ENCODE results near the gene GNG7. TPM values are rescaled to one million over a fixed set of nuclear protein-coding genes. Genes with fewer than 3 reads are reported as not detected.

Gene GNG7
- polyA plus RNA-seq, 1 experiment, result 0.57 TPM

DNA sequence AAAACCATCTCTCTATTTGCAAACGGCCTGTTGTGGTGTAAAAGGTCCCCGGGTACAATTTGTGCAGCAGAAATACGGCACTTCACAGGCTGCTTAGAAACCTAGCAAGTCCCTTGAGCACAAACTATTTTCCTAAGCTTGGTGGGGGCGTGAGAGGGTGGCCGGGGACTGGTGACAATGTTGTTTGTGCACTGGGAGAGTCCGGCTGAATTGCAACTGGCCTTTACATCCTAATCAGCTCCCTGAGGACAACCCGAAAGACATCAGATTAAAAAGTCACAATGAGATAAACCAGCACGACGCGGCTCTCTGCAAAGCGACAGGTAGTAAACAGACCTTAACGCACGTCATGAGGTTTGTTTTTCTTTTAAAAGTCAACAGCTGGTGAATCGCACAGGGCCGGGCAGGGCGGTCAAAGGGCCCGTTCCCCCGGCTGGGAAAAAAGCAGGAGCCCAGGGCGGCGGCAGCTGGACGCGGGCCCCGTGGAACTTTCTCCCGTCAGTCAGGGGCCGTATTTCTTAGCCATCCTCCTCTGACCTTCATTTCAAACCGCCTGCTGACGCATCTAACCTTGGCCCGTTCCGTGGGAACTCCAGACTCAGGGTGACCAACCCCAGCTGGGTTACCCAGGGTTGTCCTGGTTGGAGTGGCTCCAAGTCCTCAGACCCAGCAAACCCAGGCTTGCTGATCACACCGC lies 114.3 kb downstream of the GNG7 start:
- H3K27ac ChIP-seq (ENCODE audit: low read depth, low read length), result no peak overlapping the region
- TF ChIP-seq, protein P1, sequence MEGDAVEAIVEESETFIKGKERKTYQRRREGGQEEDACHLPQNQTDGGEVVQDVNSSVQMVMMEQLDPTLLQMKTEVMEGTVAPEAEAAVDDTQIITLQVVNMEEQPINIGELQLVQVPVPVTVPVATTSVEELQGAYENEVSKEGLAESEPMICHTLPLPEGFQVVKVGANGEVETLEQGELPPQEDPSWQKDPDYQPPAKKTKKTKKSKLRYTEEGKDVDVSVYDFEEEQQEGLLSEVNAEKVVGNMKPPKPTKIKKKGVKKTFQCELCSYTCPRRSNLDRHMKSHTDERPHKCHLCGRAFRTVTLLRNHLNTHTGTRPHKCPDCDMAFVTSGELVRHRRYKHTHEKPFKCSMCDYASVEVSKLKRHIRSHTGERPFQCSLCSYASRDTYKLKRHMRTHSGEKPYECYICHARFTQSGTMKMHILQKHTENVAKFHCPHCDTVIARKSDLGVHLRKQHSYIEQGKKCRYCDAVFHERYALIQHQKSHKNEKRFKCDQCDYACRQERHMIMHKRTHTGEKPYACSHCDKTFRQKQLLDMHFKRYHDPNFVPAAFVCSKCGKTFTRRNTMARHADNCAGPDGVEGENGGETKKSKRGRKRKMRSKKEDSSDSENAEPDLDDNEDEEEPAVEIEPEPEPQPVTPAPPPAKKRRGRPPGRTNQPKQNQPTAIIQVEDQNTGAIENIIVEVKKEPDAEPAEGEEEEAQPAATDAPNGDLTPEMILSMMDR (IDR thresholded peaks at IDR 0.05; ENCODE audit: low read depth, low read length), result no peak
- no peak for DNase-seq (ENCODE audit: low read depth, low spot score)
- ChIA-PET POLR2A (interaction anchor here (1.3 to 2.2 kb wide), 2 partner anchors 10 to 112 kb away, joined by 3 to 27 read pairs; partner anchors contain the start of gene GADD45B), CTCF (interaction anchor here (0.6 to 1.7 kb wide), 3 partner anchors 10 to 126 kb away, joined by 3 to 5 read pairs (median 4); no protein-coding TSS in a partner anchor)
- peaks cover 7% of the 10 kb centered on the region for H3K9me3 ChIP-seq (ENCODE audit: control insufficient read depth, insufficient read depth, low read length)
- H3K4me3 ChIP-seq (ENCODE audit: low read depth, low read length), result no peak overlapping the region
- H3K27me3 ChIP-seq (ENCODE audit: control insufficient read depth, insufficient read depth, low read length), result no peaks in the 10 kb centered on the region

- peaks cover 16% of the 10 kb centered on the region for H3K9me3 ChIP-seq (ENCODE audit: control insufficient read depth, insufficient read depth, low read length)
- no peak overlapping the region for H3K27ac ChIP-seq (ENCODE audit: low read depth, low read length)
- DNase-seq (ENCODE audit: low read depth, low spot score), result no peak
- ChIA-PET POLR2A (interaction anchor here (1.3 to 2.2 kb wide), 2 partner anchors 9 to 111 kb away, joined by 3 to 27 read pairs; partner anchors contain the start of gene GADD45B), CTCF (interaction anchor here (0.7 to 1.7 kb wide), 4 partner anchors 11 to 27 kb away, joined by 3 to 5 read pairs (median 4); no protein-coding TSS in a partner anchor)
- H3K4me3 ChIP-seq (ENCODE audit: low read depth, low read length), result no peak overlapping the region
- TF ChIP-seq, protein P1 (IDR thresholded peaks at IDR 0.05; ENCODE audit: low read depth, low read length), result no peak
- no peaks in the 10 kb centered on the region for H3K27me3 ChIP-seq (ENCODE audit: control insufficient read depth, insufficient read depth, low read length)
Observed at GRCh38 chr19:2587001-2587719, 115.3 kb downstream of the GNG7 start.

DNA sequence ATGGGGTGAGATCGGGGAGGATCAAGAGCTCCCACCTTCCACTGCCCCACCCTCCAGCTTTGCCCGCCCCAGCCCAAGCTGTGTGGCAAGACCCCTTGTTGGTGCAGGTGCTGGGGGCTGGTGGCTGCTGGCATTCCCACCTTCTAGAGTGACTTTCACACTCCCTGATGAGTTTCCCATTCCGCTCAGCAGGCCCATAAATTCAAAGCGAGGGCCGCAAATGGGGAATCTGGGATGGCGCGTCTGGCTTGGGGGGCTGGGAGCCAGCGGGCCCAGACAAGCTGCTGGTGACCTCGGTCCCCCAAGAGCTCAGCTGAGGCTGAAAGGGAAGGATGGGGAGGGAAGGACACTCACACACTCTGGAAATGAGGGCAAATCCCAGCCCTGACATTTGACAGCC lies 116.3 kb downstream of the GNG7 start:
- TF ChIP-seq, protein P1 (IDR thresholded peaks at IDR 0.05; ENCODE audit: low read depth, low read length), result no peak
- no peak for DNase-seq (ENCODE audit: low read depth, low spot score)
- POLR2A ChIA-PET, result interaction anchor here (1.1 kb wide), 1 partner anchor 110 kb away, joined by 4 read pairs; the partner anchor contains the start of gene GADD45B
- H3K27me3 ChIP-seq (ENCODE audit: control insufficient read depth, insufficient read depth, low read length), result no peaks in the 10 kb centered on the region
- no peak overlapping the region for H3K27ac ChIP-seq (ENCODE audit: low read depth, low read length)
- CTCF ChIA-PET, result interaction anchor here (0.7 kb wide), 1 partner anchor 17 kb away, joined by 5 read pairs; no protein-coding TSS in a partner anchor
- no peak overlapping the region for H3K4me3 ChIP-seq (ENCODE audit: low read depth, low read length)
- peaks cover 16% of the 10 kb centered on the region for H3K9me3 ChIP-seq (ENCODE audit: control insufficient read depth, insufficient read depth, low read length)

DNA sequence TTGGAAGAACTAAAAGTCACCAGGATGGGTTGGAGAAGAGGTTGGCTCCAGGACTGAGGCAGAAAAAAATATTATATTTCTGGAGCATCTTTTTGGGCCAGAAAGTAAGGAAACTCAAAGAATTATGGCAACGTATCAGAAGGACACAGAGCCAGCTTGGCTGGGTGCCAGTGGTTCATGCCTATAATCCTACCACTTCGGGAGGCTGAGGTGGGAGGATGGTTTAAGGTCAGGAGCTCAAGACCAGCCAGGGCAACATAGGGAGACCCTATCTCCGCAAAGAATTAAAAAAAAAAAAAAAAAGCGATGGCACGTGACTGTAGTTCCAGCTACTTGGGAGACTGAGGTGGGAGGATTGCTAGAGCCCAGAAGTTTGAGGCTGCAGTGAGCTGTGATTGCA lies 118.5 kb downstream of the GNG7 start:
- CTCF ChIA-PET, result no interaction called here

More for the DNA sequence above, 118.5 kb downstream of the GNG7 start:
- no peak for DNase-seq (ENCODE audit: low read depth, low spot score)
- POLR2A ChIA-PET, result interaction anchor here (0.6 kb wide), 1 partner anchor 34 kb away, joined by 3 read pairs; no protein-coding TSS in a partner anchor
- TF ChIP-seq, protein P1 (IDR thresholded peaks at IDR 0.05; ENCODE audit: low read depth, low read length), result no peak
- peaks cover 16% of the 10 kb centered on the region for H3K9me3 ChIP-seq (ENCODE audit: control insufficient read depth, insufficient read depth, low read length)
- H3K27me3 ChIP-seq (ENCODE audit: control insufficient read depth, insufficient read depth, low read length), result no peaks in the 10 kb centered on the region
- no peak overlapping the region for H3K4me3 ChIP-seq (ENCODE audit: low read depth, low read length)
- H3K27ac ChIP-seq (ENCODE audit: low read depth, low read length), result no peak overlapping the region
